HG03066 (cell line): Measurements from ENCODE around the gene RPS6KC1.
"Not testable (repeated sequence)": the region's sequence is repeated elsewhere in the genome, so short reads cannot be mapped to it uniquely, and the experiment has no call there.

ENCODE experiments used
- ATAC-seq: cut with Tn5 transposase; IDR thresholded peaks from one replicate; pipeline ENCODE4 v1.9.1; 2021; ENCODE audit warnings: low read depth; ENCODE audit not compliant: unreplicated experiment

Gene RPS6KC1

DNA sequence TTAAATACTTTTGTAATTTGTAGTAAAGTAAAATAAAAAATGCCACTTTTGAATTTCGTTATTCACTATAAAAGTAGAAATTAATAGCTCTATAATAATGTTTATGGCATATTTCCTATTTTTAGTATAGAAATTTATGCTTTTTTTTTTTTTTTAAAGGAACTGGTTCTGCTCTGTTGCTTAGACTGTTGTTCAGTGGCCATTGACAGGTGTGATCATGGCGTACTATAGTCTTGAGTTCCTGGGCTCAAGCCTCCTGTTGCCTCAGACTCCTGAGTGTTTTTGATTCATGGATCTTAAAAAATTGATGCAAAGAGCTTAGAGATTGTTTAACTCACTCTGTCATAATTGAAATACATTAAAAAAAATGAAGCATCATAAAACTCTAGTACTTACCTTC is 53.6 kb downstream of the RPS6KC1 start:
- no peak for ATAC-seq

DNA sequence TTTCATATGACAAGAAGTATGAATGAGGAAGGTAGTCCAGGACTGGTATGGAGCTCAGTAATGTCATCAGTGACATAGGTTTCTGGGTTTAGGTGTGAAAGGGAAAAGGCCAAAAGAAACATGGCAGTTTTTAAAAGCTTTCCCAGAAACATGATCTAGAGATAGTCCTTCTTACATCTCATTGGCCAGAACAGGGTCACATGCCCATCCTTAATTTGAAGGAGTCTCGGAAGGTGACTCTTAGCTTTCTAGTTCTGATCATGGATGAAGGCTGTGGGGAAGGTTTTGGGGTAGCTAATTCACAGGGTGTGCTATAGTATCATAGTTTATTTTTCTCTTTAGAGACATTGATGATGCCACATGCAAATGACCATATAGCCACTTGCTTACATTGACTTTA is 55.3 kb downstream of the RPS6KC1 start:
- no peak for ATAC-seq

DNA sequence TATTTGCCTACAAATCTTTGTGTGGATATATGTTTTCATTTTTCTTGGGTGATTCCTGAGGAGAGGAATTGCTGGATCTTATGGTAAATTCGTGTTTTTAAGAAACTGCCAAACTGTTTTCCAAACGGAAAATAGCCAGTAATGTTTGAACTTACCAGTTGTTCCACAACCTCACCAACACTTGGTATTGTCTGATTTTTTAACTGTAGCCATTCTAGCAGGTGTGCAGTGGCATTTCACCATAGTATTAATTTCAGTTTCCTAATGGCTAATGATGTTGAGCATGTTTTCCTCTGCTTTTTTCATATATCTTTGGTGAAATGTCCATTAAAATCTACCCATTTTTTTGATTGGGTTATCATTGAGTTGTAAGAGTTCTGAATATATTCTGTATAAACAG is 56.6 kb downstream of the RPS6KC1 start:
- ATAC-seq: no peak

DNA sequence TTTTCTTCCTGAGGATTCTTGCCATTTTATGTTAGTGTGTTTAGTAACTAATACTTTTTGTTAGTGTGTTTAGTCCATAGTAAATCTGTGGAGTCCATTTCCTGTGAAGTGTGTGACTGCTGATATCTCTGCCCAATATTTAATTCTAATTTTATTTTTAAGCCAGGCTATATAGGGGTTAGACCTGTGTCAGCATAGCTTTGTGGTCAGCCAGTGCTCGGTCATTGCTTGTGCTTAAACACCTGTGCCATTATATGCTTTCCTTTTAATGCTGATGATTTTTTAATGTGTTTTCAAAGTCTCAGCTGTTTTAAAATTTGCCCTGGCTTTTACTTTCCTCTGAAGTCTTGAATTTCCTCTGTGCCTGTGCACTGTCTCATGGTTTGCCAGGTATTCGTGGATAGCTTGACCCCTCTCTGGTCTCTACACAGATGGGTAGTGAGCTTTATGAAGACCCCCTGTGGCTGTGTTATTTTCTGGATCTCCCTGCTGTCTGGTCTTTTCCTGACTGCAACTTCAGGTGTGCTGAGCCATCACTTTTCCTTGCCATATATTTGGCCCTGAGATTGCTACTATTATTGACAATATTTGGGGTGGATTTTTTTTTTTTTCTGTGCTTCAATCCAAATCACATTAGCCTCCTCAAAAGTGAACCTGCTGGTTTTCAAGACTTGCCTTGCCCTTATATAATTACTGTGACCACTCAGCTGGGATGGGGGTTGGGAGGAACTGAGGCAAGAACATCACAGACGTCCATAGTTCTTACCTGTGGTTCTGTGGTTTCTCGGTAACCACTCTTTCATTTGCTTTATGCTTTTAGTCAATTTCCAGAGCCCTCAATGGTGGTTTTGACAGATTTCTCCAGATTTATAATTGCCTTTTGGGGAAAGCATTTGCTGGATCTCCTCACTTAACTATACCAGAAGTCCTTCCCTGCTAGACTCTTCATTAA is 59.6 kb downstream of the RPS6KC1 start:
- peak; percentile 73 for ATAC-seq

DNA sequence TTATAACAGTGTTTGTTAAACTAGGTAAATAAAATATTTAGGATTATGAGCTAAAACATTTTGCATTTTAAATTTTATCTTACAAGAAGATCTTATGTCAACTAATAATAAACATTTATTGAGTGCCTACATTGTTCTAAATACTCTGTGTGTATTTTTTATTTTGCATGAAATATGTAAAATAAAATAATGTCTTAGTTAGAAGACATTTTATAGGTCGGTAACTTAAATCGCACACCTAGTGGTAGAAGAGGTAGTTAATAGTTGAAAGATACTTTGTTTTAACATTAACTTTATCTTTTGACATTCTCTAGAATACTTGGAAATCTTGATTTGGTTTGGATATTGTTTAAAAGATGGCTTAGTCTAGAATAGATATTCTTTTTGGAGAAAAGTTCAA is 60.5 kb downstream of the RPS6KC1 start:
- no peak for ATAC-seq

DNA sequence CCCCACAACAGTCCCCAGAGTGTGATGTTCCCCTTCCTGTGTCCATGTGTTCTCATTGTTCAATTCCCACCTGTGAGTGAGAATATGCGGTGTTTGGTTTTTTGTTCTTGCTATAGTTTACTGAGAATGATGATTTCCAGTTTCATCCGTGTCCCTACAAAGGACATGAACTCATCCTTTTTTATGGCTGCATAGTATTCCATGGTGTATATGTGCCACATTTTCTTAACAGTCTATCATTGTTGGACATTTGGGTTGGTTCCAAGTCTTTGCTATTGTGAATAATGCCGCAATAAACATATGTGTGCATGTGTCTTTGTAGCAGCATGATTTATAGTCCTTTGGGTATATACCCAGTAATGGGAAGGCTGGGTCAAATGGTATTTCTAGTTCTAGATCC is 61.7 kb downstream of the RPS6KC1 start:
- ATAC-seq: not testable (repeated sequence)

DNA sequence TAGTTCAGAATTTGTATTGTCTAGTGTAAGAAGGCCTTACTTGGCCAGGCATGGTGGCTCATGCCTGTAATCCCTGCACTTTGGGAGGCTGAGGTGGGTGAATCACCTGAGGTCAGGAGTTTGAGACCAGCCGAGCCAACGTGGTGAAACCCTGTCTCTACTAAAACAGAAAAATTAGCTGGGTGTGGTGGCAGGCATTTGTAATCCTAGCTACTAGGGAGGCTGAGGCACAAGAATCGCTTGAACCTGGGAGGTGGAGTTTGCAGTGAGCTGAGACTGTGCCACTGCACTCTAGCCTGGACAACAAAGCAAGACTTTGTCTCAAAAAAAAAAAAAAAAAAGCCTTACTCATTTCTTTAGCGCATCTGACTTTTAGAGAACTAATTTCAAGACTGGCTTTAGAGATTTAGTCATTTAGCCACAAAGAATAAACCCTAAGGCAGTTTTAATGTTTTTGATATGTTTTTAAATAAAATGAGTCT is 66.7 kb downstream of the RPS6KC1 start:
- ATAC-seq: not testable (repeated sequence)

DNA sequence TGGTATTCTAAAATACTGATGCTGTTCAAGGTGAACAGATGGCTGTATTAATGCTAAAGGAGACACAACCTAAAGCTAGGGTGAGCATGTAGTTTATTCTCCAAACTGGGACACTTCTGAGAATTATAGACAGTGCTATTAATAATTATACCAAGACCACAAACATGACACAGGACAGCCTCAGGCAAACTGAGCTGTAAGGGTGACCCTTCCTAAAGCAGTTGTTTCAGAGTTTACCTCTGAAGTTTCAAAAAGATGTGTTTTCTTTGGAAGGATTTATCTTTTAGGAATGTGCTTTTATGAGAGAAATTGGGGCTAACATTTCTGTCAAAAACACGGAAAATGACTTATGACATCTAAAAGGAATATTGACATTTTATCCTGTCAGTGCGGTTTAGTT is 68.8 kb downstream of the RPS6KC1 start:
- ATAC-seq: no peak

DNA sequence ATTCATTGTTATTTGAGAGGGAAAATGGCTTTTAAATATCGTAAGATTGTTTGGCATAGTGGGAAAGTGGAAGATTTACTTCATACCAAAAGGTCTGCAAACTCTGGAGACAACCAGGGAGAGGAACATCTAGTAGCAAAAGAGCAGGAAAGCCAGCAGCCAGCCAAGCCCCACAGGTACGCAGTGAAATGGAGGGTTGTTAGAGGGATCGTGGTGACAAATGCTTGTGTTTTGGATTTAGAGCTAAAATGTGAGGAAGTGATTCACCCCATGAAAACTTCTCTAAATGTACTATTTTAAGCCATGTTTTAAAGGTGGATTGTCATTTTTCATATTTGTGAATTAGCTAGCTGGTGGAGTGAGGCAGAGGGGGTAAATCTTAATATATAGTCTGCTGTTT is 69.3 kb downstream of the RPS6KC1 start:
- ATAC-seq: no peak

DNA sequence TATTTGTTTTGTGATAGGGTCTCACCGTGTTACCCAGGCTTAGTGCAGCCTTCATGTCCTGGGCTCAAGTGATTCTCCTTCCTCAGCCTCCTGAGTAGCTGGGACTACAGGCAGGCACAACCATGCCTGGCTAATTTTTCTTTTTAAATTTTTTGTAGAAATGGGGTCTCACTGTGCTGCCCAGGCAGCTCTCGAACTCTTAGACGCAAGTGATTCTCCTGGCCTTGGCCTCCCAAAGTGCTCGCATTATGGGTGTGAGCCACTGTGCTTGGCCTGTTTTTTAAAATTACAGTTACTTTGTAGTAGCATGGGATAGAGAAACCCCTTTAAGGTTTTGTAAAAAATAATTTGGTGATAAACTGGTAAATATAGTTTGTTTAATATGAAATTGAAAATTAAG is 69.9 kb downstream of the RPS6KC1 start:
- ATAC-seq: no peak

DNA sequence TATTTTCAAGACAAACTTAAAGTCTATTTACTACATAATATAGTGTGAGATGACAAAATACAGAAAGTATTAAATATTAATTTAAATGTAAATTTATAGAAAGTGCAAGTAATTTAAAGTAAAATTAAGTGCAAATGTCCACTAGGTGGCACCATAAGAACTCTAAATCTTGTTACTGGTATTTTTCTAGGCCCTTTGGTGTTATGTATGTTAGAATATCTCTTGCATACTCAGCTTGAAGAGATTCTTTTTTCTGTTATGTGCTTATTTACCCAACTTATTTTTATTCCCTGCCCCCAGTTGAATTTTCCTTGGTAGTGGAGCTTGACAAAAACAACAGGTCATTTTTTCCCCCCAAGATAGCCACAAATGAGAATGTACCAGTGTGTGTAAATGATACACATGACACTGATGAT is 71.5 kb downstream of the RPS6KC1 start:
- no peak for ATAC-seq

DNA sequence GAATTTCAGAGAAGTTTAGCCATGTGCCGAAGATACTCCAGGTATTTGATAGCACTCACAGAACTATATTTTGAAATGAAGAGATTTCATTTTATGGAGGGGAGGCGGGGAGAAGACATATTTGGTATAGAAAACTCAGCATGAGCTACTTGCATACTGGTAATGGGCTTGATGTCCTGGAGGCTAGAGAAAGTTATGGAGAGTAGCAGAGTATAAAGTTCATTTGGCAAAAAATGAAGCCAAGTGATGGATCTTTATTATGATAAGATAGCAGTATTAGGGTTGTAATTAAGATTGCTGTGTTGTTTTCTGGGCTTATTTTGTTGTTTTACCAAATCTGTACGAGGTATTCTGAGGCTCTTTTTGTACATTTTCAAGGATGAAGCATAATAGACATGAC is 72.0 kb downstream of the RPS6KC1 start:
- no peak for ATAC-seq

DNA sequence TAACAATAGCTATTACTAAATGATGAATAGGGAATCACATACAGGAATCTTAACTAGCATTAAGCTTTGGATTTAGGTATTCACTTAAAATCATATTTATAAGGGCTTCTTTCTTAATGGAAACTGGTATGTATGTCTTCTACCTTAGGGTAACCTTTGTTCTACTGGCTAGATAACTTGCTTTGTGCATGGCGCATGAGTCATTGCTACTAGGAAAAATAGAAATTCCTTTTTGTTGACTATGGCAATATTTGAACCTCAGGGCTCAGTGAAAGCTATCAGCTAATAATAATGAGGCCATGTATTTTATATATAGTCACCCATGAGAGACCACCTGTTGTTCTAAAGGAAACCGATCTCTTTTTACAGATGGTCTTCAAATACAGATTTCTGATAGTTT is 72.5 kb downstream of the RPS6KC1 start:
- no peak for ATAC-seq

DNA sequence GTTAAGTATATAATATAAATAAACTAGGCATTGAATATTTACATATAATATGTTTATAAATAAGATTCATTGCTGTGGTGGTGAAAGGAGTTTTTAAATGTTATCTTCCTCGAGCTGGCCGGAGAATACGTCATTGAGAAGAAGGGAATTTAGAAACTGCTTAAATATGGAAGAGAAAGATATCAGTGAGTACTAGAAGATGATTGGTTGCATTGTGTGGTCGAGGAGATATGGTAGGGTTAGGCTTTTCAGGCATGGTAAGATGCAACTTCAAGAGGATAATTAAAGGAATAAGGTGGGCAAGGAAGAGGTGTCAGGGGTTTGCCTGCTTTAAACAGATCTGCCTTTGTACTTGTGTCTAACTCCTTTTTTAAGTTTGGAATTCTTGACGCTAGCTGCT is 73.5 kb downstream of the RPS6KC1 start:
- no peak for ATAC-seq

DNA sequence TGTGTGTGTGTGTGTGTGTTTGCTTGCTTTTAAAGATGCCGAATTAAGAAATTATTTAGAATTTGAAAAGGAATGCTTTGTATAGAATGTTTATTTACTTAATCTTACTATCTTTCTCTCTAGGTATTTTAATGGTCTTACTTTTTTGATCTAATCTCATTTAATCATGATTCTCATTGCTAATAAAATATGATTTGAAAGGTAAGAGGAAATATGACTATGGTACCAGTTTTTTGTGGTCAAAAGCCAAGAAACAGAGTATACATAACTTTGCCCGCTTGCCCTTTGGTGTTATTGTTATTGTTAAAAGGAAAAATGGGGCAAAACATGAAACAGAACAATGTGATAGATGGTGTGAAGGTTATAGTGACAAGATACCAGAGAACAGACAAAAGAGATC is 74.6 kb downstream of the RPS6KC1 start:
- no peak for ATAC-seq

DNA sequence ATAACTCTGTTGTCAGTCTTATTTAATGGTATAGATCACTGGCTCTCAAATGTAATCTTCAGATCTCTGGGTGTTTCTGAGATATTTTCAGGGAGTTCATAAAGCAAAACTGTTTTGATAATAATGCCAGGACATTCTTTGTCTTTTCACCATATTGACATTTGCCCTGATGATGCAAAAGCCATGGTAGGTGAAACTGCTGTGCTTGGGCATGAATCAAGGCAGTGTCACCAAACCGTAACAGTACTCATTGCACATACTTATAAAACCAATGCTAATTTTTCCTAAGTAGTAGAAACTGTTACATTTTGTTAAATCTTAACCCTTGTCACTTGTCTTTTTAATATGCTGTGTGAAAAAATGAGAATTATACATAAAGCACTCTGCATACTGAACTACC is 76.0 kb downstream of the RPS6KC1 start:
- no peak for ATAC-seq

DNA sequence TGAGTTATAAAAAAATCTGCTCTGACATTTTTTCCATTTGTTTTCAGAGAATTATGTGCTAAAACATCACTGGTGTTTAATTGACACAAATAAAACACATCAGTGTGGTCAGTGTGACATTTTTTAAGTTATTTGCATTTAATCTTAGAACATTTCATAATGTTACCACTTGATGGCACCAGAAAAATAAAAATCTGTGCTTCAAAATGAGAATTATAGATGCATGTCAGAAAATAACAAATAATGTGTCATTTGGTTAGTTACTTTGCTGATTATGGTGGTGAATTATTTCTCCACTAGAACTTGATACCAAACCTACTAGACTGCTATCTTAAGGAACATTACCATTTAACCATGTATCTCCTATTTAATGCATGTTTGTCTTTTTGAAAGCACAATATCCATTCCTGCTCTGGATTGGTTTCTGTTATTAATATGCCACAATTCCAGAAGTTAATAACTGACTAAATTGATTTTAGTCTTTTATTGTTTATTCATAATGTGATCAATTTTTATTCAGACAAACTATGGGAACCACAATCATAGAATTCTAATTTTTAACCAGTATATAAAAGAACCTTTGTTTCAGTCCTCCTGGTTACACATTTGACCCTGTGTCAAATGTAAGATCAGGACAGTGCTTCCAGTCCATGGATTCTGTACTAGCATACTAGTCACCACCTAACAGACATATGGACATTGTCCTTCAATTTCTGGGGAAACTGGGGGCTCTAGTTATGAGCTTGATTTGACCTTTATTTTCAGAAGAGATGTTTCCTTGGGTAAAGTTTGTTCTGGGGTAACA is 81.0 kb downstream of the RPS6KC1 start:
- no peak for ATAC-seq

DNA sequence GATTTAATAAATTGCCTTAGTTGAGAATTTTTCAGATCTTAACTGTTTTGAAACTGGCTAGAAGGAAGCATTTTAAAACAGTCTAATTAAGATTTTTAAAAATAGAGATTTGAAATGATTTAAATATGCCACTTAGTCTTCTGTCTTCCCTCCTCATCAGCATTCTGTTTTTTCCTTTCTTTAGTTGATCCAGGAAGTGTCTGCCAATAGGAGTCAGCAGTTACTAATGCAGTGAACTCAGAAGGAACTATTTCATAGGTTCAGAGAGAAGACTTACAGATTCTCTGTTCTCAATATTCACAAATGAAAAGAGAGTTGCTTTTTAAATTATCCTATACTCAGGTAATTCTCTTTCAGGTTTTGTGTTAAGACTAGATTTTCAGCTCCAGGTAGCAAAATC is 84.5 kb downstream of the RPS6KC1 start:
- ATAC-seq: no peak

DNA sequence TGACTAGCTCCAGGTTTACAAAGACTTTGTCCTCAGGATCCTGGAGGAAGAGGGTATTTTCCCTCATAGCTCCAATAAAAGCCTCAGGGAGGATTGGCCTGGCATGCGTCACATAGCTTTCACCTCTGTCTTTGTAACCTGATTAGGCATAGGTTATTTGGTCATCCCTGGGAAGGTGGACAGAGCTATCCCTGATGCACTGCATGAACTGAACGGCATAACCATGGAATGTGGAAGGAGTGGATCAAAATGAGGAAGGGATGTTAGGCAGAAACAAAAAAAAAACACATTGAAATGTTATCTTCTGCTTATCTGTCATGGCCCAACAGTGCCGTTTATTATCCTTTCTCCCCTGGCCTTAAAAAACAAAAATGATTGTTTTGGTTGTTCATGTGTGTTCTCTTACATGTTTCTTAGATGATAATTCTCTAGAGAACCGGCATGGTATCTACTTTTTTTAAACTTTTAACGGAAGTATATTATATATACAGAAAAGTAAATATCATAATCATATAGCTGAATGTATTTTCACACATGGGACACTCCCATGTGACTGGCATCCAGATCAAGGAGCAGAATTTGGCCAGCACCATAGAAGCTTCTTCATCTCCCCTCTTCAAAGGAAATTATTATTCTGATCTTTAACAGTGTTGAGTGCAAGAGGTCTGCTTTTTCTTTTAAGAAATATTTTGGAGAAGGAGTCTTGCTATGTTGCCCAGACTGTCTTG is 85.3 kb downstream of the RPS6KC1 start:
- no peak for ATAC-seq

DNA sequence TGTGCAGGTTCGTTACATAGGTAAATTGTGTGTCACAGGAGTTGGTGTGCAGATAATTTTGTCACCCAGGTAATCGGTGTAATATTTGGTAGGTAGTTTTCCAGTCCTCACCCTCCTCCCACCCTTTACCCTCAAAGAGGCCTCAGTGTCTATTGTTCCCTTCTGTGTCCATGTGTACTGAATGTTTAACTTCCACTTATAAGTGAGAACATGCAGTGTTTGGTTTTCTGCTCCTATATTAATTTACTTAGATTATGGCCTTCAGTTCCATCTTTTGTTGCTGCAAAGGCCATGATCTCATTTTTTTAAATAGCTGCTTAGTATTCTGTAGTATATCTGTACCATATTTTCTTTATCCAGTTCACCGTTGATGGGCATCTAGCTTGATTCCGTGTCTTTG is 87.3 kb downstream of the RPS6KC1 start:
- no peak for ATAC-seq

DNA sequence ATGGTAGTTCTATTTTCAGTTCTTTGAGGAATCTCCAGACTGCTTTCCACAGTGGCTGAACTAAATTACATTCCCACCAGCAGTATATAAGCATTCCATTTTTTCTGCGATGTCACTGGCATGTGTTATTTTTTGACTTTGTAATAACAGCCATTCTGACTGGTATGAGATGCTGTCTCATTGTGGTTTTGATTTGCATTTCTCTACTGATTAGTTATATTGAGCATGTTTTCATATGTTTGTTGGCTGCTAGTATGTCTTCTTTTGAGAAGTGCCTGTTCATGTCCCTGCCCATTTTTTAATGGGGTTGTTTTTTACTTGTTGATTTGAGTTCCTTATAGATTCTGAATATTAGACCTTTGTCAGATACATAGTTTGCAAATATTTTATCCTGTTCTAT is 87.9 kb downstream of the RPS6KC1 start:
- ATAC-seq: no peak
